ENCODE results near the gene KIF15.

DNA sequence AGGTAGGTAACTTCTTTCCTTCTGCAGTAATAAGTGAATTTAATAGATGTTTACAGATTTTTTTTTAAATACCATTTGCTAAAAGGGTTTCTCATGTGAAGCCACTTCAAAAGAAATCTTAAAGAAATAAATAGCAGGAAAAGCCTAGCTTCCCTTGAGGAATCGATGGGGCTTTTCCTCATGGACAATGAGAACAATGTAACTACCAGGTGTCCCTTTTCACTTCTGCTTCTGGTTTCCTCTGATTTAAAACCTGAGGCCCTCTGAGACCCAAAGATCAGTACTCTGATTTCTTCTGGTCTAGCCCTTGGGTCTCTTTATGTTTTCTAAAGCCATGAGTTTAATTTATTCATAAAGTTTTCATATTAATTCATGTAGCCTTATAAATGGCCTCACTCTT, 87.0 kb downstream of the KIF15 start:
- TF ChIP-seq CTCF (IDR thresholded peaks at IDR 0.05; ENCODE audit: low read length) = no peak
- no peak for TF ChIP-seq EZH2phosphoT487 (IDR thresholded peaks at IDR 0.05; ENCODE audit: low read length)
